Stimulated activated CD4-positive, alpha-beta T cell treated with anti-CD3 and anti-CD28 coated beads, TNF-alpha, amount 100 ng/mL, for 1 hour (primary cell): Measurements from ENCODE around the gene BABAM2.

Experiments used
- DNase-seq, 3 donors: peaks; one replicate each; pipeline ENCODE4 v3.0.0-alpha.2; 2020; ENCODE audit warnings: low read depth in 3 of 3, low spot score in 1 of 3

Gene BABAM2

GRCh38 chr2:28298406-28298805 is 407.9 kb downstream of the BABAM2 start:
- no peak for DNase-seq

GRCh38 chr2:28300485-28301341 is 410.2 kb downstream of the BABAM2 start:
- DNase-seq: no peak

GRCh38 chr2:28305202-28305601 is 414.7 kb downstream of the BABAM2 start:
- DNase-seq: no peak

- no peak for DNase-seq
Observed at GRCh38 chr2:28310107-28310506, 419.6 kb downstream of the BABAM2 start.

- no peak for DNase-seq
Observed at GRCh38 chr2:28311660-28312249, 421.2 kb downstream of the BABAM2 start.

- no peak for DNase-seq
Observed at GRCh38 chr2:28312307-28313219, 422.0 kb downstream of the BABAM2 start.

- DNase-seq: no peak
Observed at GRCh38 chr2:28313220-28313784, 422.8 kb downstream of the BABAM2 start.

- DNase-seq: no peak
Observed at GRCh38 chr2:28314968-28315367, 424.4 kb downstream of the BABAM2 start.

- DNase-seq: no peak
Observed at GRCh38 chr2:28316546-28317335, 426.2 kb downstream of the BABAM2 start.

- DNase-seq: no peak
Observed at GRCh38 chr2:28317390-28317789, 426.9 kb downstream of the BABAM2 start.

GRCh38 chr2:28318023-28318422 is 427.5 kb downstream of the BABAM2 start:
- DNase-seq: no peak

- no peak for DNase-seq
Observed at GRCh38 chr2:28318462-28319117, 428.1 kb downstream of the BABAM2 start.

GRCh38 chr2:28319118-28320008 is 428.8 kb downstream of the BABAM2 start:
- DNase-seq: no peak

- DNase-seq: no peak
Observed at GRCh38 chr2:28320009-28320365, 429.5 kb downstream of the BABAM2 start.

GRCh38 chr2:28320371-28320770 is 429.8 kb downstream of the BABAM2 start:
- no peak for DNase-seq

GRCh38 chr2:28321426-28321825 is 430.9 kb downstream of the BABAM2 start:
- DNase-seq: no peak

GRCh38 chr2:28322051-28322450 is 431.5 kb downstream of the BABAM2 start:
- DNase-seq: no peak

- no peak for DNase-seq
Observed at GRCh38 chr2:28322456-28322855, 431.9 kb downstream of the BABAM2 start.

- DNase-seq: no peak
Observed at GRCh38 chr2:28322981-28323396, 432.5 kb downstream of the BABAM2 start.
